T1000 (cell line): ENCODE results near the gene OR52R1.
"Not testable (repeated sequence)": the region's sequence is repeated elsewhere in the genome, so short reads cannot be mapped to it uniquely, and the experiment has no call there.

Experiments used
- DNase-seq: peaks from one replicate; lab custom pipeline; 2025; ENCODE audit warnings: mixed read lengths; lab: John Stamatoyannopoulos, UW

The OR52R1 gene

GRCh38 chr11:4804280-4804679 is at the start of gene OR52R1:
TSS of gene OR52R1 (minus strand) at chr11:4804380. CDS start at chr11:4804380, 0 bp downstream.
- DNase-seq, result no peak

DNA sequence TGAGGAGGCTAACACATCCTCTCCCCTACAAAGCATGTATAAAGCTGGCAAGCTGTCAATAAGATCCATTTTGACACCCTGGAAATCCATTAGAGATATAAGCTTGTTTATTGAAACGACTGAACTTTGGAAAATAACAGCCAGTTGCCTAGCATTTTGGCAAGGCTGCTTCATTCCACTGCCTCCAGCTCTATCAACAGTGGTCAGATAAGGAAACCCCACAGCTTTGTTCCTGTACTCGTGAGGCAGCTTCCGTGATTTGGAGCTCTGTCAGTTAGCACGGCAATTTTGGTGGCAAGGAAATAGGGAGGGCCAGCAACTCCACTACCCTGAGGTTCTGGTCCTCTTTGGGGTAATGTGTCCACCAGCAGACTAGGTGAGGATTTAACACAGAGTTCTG is 46.9 kb upstream of the OR52R1 start:
- no peak for DNase-seq

DNA sequence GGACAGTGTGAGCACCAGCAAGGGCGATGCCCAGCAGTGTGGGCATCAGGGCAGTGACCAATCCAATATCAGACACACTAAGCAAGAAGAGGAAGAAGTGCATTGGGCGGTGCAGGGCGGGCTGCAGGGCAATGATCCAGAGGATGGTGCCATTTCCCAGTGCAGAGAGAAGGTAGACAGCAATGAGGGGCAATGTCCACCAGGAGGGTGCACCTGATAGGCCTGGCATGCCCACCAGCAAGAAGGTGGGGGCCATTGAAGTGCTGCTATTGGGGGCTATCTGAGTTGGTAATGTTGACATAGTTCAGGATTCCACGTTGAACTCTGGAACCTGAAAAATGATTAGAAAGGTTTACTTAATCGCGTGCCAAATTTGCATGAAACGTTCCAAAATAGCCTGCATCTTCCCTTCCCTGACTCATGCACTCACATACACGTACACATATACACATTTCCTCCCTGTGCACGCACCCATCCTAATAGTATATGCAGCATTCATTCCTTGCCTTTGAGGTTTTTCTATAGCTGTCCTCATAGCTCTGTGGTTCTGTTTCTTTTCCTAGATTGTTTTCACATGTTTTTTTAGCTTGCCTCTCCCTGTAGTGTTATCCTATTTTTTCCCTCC is 44.8 kb upstream of the OR52R1 start, which contains the start of gene OR51S1:
Gene OR51S1, minus strand, starts transcription at position 301 of the 625 bp plus-strand sequence. Its CDS starts 0 bp downstream, at position 301.
- no peak for DNase-seq

DNA sequence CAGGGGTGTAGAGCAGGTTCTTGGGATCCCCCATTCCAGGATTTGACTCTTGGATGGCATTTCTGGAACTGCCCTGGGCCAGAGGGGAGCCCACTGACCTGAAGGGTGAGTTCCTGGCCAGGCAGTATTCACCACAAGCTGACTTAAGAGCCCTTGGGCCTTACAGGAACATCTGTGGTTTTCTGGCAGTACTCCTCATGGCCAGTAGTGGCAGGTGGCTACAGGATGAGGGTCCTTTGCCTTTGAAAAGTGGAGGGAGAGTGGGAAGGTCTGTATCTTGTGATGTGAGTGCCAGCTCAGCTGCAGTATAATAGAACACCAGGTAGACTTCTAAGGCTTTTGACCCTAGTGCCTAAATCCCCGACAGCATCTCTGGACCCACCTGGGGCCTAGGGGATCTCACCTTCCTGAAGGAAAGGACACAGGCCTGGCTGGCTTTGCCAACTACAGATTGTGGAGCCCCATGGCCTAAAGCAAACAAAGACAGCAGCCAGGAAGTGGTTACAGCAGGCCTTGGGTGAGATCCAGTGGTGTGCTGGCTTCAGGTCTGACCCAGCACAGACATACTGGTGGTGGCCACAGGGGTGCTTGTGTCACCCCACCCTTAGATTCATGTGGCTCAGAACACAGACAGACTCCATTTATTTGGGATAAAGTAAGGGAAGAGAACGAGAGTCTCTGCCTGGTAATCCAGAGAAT is 35.8 kb upstream of the OR52R1 start:
- no peak for DNase-seq

GRCh38 chr11:4830909-4831308 is 26.7 kb upstream of the OR52R1 start:
- no peak for DNase-seq

DNA sequence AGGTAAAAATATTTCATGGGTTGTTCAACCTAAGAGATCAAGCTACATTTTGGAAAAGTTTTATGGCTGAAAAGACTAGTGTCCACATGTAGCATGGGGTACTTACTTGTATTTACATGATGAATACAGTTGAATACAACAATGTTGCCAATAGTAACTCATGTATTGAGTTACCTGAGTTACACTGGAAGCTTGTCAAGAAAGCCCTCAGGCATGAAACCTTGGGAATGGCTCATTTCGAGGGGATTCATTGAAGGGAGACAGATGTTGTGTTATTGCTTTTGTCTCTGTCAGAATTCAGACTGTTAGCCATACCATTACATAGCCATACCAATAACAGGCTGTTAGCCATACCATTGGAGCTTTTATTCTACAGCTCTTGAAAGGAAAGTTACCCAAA is 26.2 kb upstream of the OR52R1 start:
- DNase-seq, result no peak

- no peak for DNase-seq
These were observed 22.2 kb upstream of the OR52R1 start for GRCh38 chr11:4826425-4826824.

DNA sequence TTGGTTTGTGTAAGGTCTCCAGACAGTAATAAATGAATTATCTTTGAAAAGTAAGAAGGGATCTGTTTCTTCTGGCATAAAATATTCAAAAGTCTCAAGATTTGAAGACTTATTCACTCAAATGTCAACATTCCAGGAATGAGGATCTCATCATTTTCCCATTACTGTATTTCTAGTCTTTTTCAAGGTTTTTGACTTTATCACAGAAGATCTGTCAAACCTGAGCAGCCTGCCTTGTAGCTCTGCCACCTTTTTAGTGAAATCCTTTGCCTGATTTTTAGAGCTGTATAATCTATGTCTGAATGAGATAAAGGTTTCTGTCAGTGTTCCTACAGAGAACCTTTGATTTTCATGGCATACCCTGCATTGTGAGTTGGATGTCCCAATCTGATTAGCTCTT is 21.0 kb upstream of the OR52R1 start:
- DNase-seq, result no peak

DNA sequence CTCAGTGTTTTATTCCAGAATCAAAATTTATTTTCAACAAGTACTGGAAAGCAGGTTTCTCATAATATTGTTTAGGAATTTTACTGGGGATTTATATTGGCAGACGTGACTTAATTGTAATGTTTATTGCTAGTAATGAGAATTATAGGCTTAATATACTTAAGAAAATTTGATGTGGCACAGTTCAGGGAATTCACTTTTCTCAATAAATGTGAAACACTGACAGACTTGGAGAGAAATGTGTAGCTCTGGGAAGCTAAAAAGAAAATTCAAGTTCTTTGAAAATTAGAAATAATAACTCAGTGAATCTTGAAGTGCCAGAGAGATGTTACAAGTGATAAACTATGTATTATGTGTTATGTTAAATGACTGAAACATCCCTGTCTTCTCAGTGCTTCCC is 16.8 kb upstream of the OR52R1 start, which contains the start of gene OR51F2:
Gene OR51F2, plus strand, starts transcription at position 301 of the 400 bp plus-strand sequence. CDS start 101 bp downstream, outside the sequence.
- DNase-seq, result no peak

- no peak for DNase-seq
These were observed 5.1 kb upstream of the OR52R1 start for GRCh38 chr11:4809246-4809645.

- no peak for DNase-seq
These were observed 4.3 kb upstream of the OR52R1 start for GRCh38 chr11:4808476-4808875.

DNA sequence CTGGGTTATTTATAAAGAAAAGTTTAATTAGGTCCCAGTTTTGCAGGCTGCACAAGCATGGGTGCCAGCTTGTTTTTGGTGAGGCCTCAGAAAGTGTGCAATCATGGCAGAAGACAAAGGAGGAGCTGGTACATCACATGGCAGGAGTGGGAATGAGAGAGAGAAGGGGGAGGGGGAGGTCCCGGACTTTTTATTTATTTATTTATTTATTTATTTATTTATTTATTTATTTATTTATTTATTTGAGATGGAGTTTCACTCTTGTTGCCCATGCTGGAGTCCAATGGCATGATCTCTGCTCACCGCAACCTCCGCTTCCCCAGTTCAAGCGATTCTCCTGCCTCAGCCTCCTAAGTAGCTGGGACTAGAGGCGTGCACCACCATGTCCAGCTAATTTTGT is 2.9 kb downstream of the OR52R1 start:
- not testable (repeated sequence) for DNase-seq

DNA sequence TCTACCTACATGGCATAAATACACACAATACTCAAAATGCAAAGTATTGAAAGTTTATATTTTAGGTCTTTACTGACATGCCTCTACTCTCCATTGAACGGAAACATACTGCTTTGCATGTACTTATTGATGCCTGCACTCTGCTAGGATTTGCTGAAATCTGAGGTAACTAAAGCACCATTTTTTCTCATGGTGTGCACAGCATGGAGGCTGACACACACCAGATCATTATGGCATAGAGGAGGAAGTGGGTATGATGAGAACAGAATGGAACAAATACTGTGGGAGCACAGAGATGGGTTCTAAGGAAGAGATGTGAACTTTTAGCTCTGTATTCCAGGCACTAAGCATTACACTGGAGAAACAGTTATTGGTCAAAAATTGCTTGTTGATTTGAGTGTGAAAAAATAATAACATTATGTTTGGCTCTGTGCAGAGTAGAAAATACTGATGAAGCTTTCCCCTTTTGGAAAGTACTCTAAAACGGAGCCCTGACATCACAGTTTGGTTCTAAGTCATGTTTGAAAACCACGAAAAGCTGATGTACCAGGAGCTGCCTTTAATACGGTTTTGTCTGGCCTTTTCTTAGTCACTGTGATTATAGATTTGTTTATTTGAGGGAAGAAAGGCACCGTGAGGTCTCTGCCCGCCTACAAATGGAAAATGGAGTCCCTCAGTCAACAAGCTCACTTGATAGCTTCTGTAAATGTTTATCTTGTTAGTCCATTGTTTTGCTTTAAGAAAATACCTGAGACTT is 5.6 kb downstream of the OR52R1 start:
- DNase-seq, result no peak

- no peak for DNase-seq
These were observed 7.0 kb downstream of the OR52R1 start for GRCh38 chr11:4797206-4797605.

- DNase-seq, result no peak
These were observed 21.7 kb downstream of the OR52R1 start for GRCh38 chr11:4782454-4782853.

GRCh38 chr11:4769838-4770237 is 34.3 kb downstream of the OR52R1 start, which contains the start of gene OR51F1:
TSS of gene OR51F1 (minus strand) at chr11:4769938. CDS start at chr11:4769938, 0 bp downstream.
- DNase-seq, result no peak

DNA sequence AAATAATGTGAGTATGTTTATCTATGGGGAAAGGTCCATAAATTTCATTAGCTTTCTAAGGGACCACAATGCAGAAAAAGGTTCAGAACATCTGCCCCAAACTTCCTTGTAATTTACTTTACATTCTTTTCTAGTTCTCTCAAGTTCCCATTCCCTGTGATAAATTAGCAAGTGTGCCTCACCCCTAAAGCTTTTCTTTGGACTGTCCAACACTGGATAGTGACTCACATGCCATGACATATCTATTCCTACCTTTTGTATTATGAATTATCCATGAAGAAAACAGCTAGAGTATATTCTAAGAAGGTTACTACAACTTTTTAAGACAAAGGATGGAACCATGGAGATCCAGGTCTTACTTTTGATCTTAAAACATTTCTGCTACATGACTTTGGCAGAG is 36.1 kb downstream of the OR52R1 start:
- DNase-seq, result no peak

DNA sequence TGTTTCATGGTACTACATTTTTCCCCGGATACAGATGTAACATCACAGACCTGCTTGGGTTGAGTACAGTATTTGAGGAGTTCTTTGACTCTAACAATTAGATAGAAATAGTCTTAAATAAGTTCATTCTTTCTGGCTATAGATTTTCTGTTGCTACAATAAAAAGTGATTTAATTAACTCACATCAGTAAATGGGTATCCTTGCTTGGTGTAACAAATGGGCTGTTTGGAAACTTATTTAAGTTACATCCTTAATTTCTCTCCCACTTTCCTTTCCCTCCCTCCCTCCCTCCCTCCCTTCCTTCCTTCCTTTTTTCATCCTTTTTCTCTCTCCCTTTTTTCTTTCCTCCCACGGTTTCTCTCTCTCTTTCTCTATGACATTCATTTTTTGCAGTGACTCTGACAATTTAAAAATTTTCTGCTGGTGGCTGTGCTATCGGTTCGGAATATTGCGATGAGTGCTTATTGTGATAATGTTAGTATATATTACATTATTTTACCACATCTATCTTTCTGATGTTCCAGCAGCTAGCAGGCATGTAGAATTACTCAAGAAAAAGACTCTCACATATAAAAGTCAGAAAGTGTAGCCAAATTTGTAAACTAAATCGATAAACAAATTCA is 37.6 kb downstream of the OR52R1 start:
- no peak for DNase-seq

DNA sequence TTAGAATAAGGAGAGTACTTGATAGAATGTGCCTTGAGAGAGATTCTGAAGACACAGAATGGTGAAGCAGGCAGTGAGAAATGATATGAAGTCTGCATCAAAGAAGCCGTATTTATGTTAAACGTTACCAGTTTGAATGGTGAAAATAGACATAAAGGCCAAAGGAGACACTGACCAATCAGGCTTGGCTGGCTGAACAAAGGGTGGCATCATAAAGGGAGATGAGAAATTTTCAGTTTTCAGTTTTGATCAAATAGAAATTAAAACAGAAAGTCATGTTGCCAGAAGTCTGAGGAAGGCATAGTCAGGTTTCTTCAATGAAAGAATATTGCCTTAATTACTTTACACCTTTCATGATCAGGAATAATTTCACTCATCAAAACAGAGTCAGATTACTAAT is 41.1 kb downstream of the OR52R1 start:
- DNase-seq, result no peak
